GM12878 (cell line): Measurements from ENCODE around the gene OR52K1. TPM values are rescaled to one million over a fixed set of nuclear protein-coding genes. Genes with fewer than 3 reads are reported as not detected.
"Not testable (repeated sequence)": the region's sequence is repeated elsewhere in the genome, so short reads cannot be mapped to it uniquely, and the experiment has no call there.

Experiments
- ATAC-seq: fragments of 200-7000 bp; cut with Tn5 transposase; 3 replicates; pipeline ENCODE4 v1.9.1; 2020; ENCODE audit warnings: mild to moderate bottlenecking, moderate library complexity
- BruUV-seq: library from RNA; stranded (reverse); fragments of 400-500 nt; replicated peaks from 2 replicates; lab custom pipeline; 2021; lab: Mats Ljungman, UMichigan
- CTCF ChIA-PET: fragments of 300-600 bp; sonication (Branson Sonifier 250); formaldehyde crosslinking; extraction: SDS; loops from one replicate; lab custom pipeline; 2021; ENCODE audit warnings: inconsistent platforms; lab: Yijun Ruan, JAX
- POLR2A ChIA-PET: fragments of 350-600 bp; formaldehyde crosslinking; extraction: SDS; loops from one replicate; lab custom pipeline; 2021; ENCODE audit warnings: inconsistent platforms; lab: Charles Lee
- RAD21 ChIA-PET: fragments of 300-600 bp; sonication (Branson Sonifier 250); formaldehyde crosslinking; loops from one replicate; lab custom pipeline; 2023; ENCODE audit warnings: antibody characterized with exemption; ENCODE audit not compliant: unreplicated experiment; lab: Charles Lee
- SMC1A ChIA-PET: fragments of 300-600 bp; sonication (Branson Sonifier 250); formaldehyde crosslinking; loops from one replicate; lab custom pipeline; 2023; ENCODE audit not compliant: unreplicated experiment, uncharacterized antibody; lab: Charles Lee
- DNase-seq: peaks from one replicate; pipeline ENCODE4 v3.0.0-alpha.2; 2011; ENCODE audit warnings: low read depth, low spot score
- FAIRE-seq: peaks from 3 replicates; lab custom pipeline; 2011; peaks lifted over from hg19 to GRCh38; lab: Jason Lieb, UNC
- H2AFZ ChIP-seq: 2 replicates; pipeline ENCODE4 v1.6.0; 2011; ENCODE audit warnings: low read depth, low read length, control low read depth; ENCODE audit not compliant: control insufficient read depth
- H3K27ac ChIP-seq: 2 replicates; pipeline ENCODE4 v1.5.1; 2011; ENCODE audit warnings: control low read depth; ENCODE audit not compliant: control insufficient read depth, insufficient read depth
- H3K27me3 ChIP-seq, 2 experiments: replicated peaks in 1 of 2; 2 replicates each; pipeline versions ENCODE4 v1.6.0 to v1.6.1; 2011; ENCODE audit warnings: low read length in 1 of 2; ENCODE audit not compliant: control insufficient read depth in 2 of 2, insufficient read depth in 2 of 2
- H3K36me3 ChIP-seq, 2 experiments: 2 replicates each; pipeline ENCODE4 v1.5.1; 2011; ENCODE audit warnings: low read length in 1 of 2; ENCODE audit not compliant: control insufficient read depth in 2 of 2, insufficient read depth in 2 of 2
- H3K4me1 ChIP-seq: 2 replicates; pipeline ENCODE4 v1.6.1; 2011; ENCODE audit warnings: mild to moderate bottlenecking, low read length, moderate library complexity, mixed read lengths; ENCODE audit not compliant: control insufficient read depth, insufficient read depth
- H3K4me2 ChIP-seq: 2 replicates; pipeline ENCODE4 v1.6.0; 2011; ENCODE audit warnings: control low read depth; ENCODE audit not compliant: control insufficient read depth, insufficient read depth
- H3K4me3 ChIP-seq: fragments of 200-600 bp; sonication (generic); 2 replicates; pipeline ENCODE4 v1.5.1; 2016
- H3K79me2 ChIP-seq: 2 replicates; pipeline ENCODE4 v1.6.0; 2011; ENCODE audit warnings: low read length; ENCODE audit not compliant: control insufficient read depth, insufficient read depth
- H3K9ac ChIP-seq: 2 replicates; pipeline ENCODE4 v1.8.0; 2011; ENCODE audit warnings: low read length, control low read depth, mixed read lengths; ENCODE audit not compliant: control insufficient read depth, insufficient read depth
- H3K9me3 ChIP-seq: replicated peaks from 3 replicates; pipeline ENCODE4 v1.5.1; 2011; ENCODE audit warnings: mild to moderate bottlenecking, low read length; ENCODE audit not compliant: control insufficient read depth, insufficient read depth
- H4K20me1 ChIP-seq: 2 replicates; pipeline ENCODE4 v1.6.0; 2011; ENCODE audit not compliant: control insufficient read depth, insufficient read depth
- CUX1 ChIP-seq: IDR thresholded peaks from 2 replicates; pipeline ENCODE4 v1.6.1; 2012; ENCODE audit warnings: improper control_type of control experiment, low read depth, low read length; ENCODE audit not compliant: insufficient replicate concordance
- E2F8 ChIP-seq: fragments of 450-650 bp; IDR thresholded peaks from 2 replicates; pipeline ENCODE4 v1.6.1; 2018; ENCODE audit warnings: mild to moderate bottlenecking, low read depth, moderate library complexity; ENCODE audit not compliant: partially characterized antibody
- EP300 ChIP-seq, 2 experiments: fragments of 150-350 bp in 1 of 2; IDR thresholded peaks; 2 replicates each; pipeline ENCODE4 v1.6.1; 2011 to 2012; ENCODE audit warnings: low read depth in 2 of 2, low read length in 2 of 2, borderline replicate concordance in 1 of 2, improper control_type of control experiment in 1 of 2, inconsistent platforms in 1 of 2; ENCODE audit not compliant: control insufficient read depth in 1 of 2
- ESRRA ChIP-seq: IDR thresholded peaks from 2 replicates; pipeline ENCODE4 v1.6.1; 2012; ENCODE audit warnings: mild to moderate bottlenecking, low read length, improper control_type of control experiment
- RCOR1 ChIP-seq: conservative IDR thresholded peaks from 2 replicates; pipeline ENCODE4 v1.6.1; 2012; ENCODE audit warnings: low read depth, low read length, improper control_type of control experiment
- WRNIP1 ChIP-seq: IDR thresholded peaks from 2 replicates; pipeline ENCODE4 v1.6.1; 2011; ENCODE audit warnings: low read depth, low read length, improper control_type of control experiment, borderline replicate concordance
- ZBTB40 ChIP-seq: fragments of 450-650 bp; IDR thresholded peaks from 2 replicates; pipeline ENCODE4 v1.6.1; 2016; ENCODE audit warnings: mild to moderate bottlenecking, moderate library complexity, borderline replicate concordance
- ZNF274 ChIP-seq: IDR thresholded peaks from one replicate; pipeline ENCODE4 v1.8.0; 2011; ENCODE audit not compliant: insufficient read length, insufficient read depth
- WGBS: methylation state at CpG from one replicate; pipeline ENCODE4 v1.1.6; 2016; ENCODE audit warnings: low lambda C conversion rate; ENCODE audit not compliant: insufficient replicate concordance, insufficient coverage; ENCODE audit errors: missing lambda C conversion rate; 5-methylcytosine and 5-hydroxymethylcytosine counted together
- in situ Hi-C: fragments of 300-500 bp; cut with MboI; formaldehyde crosslinking; loops from 9 replicates; pipeline ENCODE4 v1.14.3; 2018; ENCODE audit warnings: mixed read lengths
- intact Hi-C: fragments of 100-400 bp; cut with micrococcal nuclease; formaldehyde crosslinking; loops from one replicate; pipeline ENCODE4 v1.14.2; 2022; ENCODE audit not compliant: unreplicated experiment
- polyA plus RNA-seq, 11 experiments: library from polyadenylated mRNA; depleted of rRNA in 4 of 11; unstranded in 6 of 11; stranded (reverse) in 5 of 11; fragments of >200 nt; fragmentation: Nextera tagmentation in 4 of 11; fragmentation: Illumina TruSeq in 1 of 11; extraction: Ambion mirVana in 4 of 11; extraction: Trizol in 1 of 11; gene quantifications; 1 replicate in 1 of 11; 2 replicates in 10 of 11; pipeline versions ENCODE4 v1.2.1 to v1.2.3, GENCODE V29; 2011 to 2016; ENCODE audit warnings: inconsistent platforms in 2 of 11, missing spikeins in 2 of 11, low read depth in 1 of 11
- total RNA-seq, 4 experiments: library from RNA; depleted of rRNA in 3 of 4; stranded (reverse); fragments of >200 nt in 3 of 4; fragmentation: Illumina TruSeq in 1 of 4; extraction: Trizol in 1 of 4; gene quantifications; 2 replicates each; pipeline versions ENCODE4 v1.2.1 to v1.2.3, GENCODE V29; 2013 to 2021

The OR52K1 gene
- total and polyA plus RNA-seq, 10 of the 15 experiments (the other 5 are each of a cell fraction or from before 2014, with no cell fraction given): not detected

- TF ChIP-seq ZBTB40 (no peak), RCOR1 (no peak), E2F8 (no peak), ZNF274 (no peak), EP300 (IDR thresholded peaks at IDR 0.05; ENCODE audit: borderline replicate concordance in 1 of 2, control insufficient read depth in 1 of 2, low read depth in 2 of 2, low read length in 2 of 2) (no peak), ESRRA (no peak), CUX1 (no peak), WRNIP1 (no peak)
Measured at GRCh38 chr11:4484310-4484709, 1.9 kb downstream of the OR52K1 start (continued).

GRCh38 chr11:4491405-4491804 is 9.0 kb downstream of the OR52K1 start:
- in situ Hi-C loops (loop anchor here (5.0 kb wide), 1 partner anchor 309 kb away; no protein-coding TSS in a partner anchor), intact Hi-C loops (loop anchor here (5.0 kb wide), 1 partner anchor 99 kb away; the partner anchor contains the start of gene TRIM21)
- H3K4me2 ChIP-seq, H3K9me3 ChIP-seq, H3K27ac ChIP-seq, H3K27me3 ChIP-seq, H3K79me2 ChIP-seq, H3K9ac ChIP-seq, POLR2A ChIA-PET, H3K4me1 ChIP-seq, ATAC-seq, H3K36me3 ChIP-seq, BruUV-seq, H4K20me1 ChIP-seq, H2AFZ ChIP-seq, FAIRE-seq, H3K4me3 ChIP-seq, DNase-seq: not testable (repeated sequence)
- SMC1A ChIA-PET: interaction anchor here (4.3 kb wide), 1 partner anchor 304 kb away, joined by 30 read pairs; no protein-coding TSS in a partner anchor
- CTCF ChIA-PET: interaction anchor here (0.6 to 5.5 kb wide), 3 partner anchors 33 to 305 kb away, joined by 3 to 91 read pairs (median 3); no protein-coding TSS in a partner anchor
- RAD21 ChIA-PET: interaction anchor here (1.3 to 5.2 kb wide), 2 partner anchors 23 to 304 kb away, joined by 3 to 46 read pairs; no protein-coding TSS in a partner anchor
- WGBS: 50% methylated on average over 2 of the region's 2 CpGs
